Heart left ventricle (tissue), 16 donors: Measurements from ENCODE around the gene RNF123. TPM values are rescaled to one million over a fixed set of nuclear protein-coding genes. Genes with fewer than 3 reads are reported as not detected.
"Not testable (repeated sequence)": the region's sequence is repeated elsewhere in the genome, so short reads cannot be mapped to it uniquely, and the experiment has no call there.

Experiments used
- ATAC-seq, 4 donors: fragments of 200-7000 bp; cut with Tn5 transposase; one replicate each; pipeline ENCODE4 v1.9.1; 2020 to 2022; ENCODE audit warnings: moderate library complexity in 4 of 4, mild to moderate bottlenecking in 3 of 4, moderate number of reproducible peaks in 1 of 4
- DNase-seq, 5 donors: peaks; one replicate each; pipeline ENCODE4 v3.0.0-alpha.2; 2020
- H3K27ac ChIP-seq, 12 donors: fragments of 200-600 bp; sonication (generic) in 4 of 12; one replicate each; pipeline versions ENCODE4 v1.5.0 to v1.8.0; 2016 to 2022; ENCODE audit warnings: mild to moderate bottlenecking in 2 of 12
- H3K27me3 ChIP-seq, 9 donors: fragments of 200-600 bp; sonication (generic) in 2 of 9; one replicate each; pipeline versions ENCODE4 v1.5.1 to v1.8.0; 2016 to 2022; ENCODE audit warnings: mild to moderate bottlenecking in 3 of 9
- H3K36me3 ChIP-seq, 9 donors: fragments of 200-600 bp; sonication (generic) in 2 of 9; one replicate each; pipeline versions ENCODE4 v1.5.0 to v1.8.0; 2018 to 2022; ENCODE audit warnings: mild to moderate bottlenecking in 2 of 9
- H3K4me1 ChIP-seq, 12 donors: fragments of 200-600 bp; sonication (generic) in 4 of 12; one replicate each; pipeline versions ENCODE4 v1.5.0 to v1.8.0; 2016 to 2022; ENCODE audit warnings: mild to moderate bottlenecking in 3 of 12
- H3K4me3 ChIP-seq, 12 donors: fragments of 200-600 bp; sonication (generic) in 4 of 12; one replicate each; pipeline versions ENCODE4 v1.5.0 to v1.8.0; 2017 to 2022; ENCODE audit warnings: mild to moderate bottlenecking in 9 of 12, moderate library complexity in 4 of 12
- H3K9me3 ChIP-seq, 12 donors: fragments of 200-600 bp; sonication (generic) in 4 of 12; one replicate each; pipeline versions ENCODE4 v1.5.0 to v1.8.0; 2016 to 2022; ENCODE audit warnings: mild to moderate bottlenecking in 1 of 12
- CTCF ChIP-seq, 12 donors: fragments of 200-600 bp; sonication (generic) in 4 of 12; IDR thresholded peaks; one replicate each; pipeline versions ENCODE4 v1.5.0 to v1.8.0; 2018 to 2022; ENCODE audit warnings: antibody characterized with exemption in 12 of 12, mild to moderate bottlenecking in 5 of 12
- POLR2A ChIP-seq, 2 donors: fragments of 450-650 bp; IDR thresholded peaks; one replicate each; pipeline ENCODE4 v1.6.1; 2017; ENCODE audit warnings: antibody characterized with exemption in 2 of 2, mild to moderate bottlenecking in 2 of 2, moderate library complexity in 2 of 2
- whole genome bisulfite sequencing, 4 donors: extraction: QIAGEN DNeasy Blood & Tissue Kit in 2 of 4; methylation state at CpG; one replicate each; pipeline versions ENCODE4 v1.1.5 to v1.1.7; 2013 to 2018; 5-methylcytosine and 5-hydroxymethylcytosine counted together
- intact Hi-C, 10 donors: fragments of 100-400 bp; cut with DNase I; formaldehyde crosslinking; loops; one replicate each; pipeline versions ENCODE4 v1.11.1 to v1.14.2; 2022
- polyA plus RNA-seq, 2 donors: library from polyadenylated mRNA; stranded (reverse); fragments of 200-250 nt; gene quantifications; one replicate each; pipeline ENCODE4 v1.2.3, GENCODE V29; 2013
- total RNA-seq, 9 donors: library from RNA; depleted of rRNA in 2 of 9; stranded (reverse); fragments of >200 nt in 2 of 9; fragmentation: NEBNext Ultra II Directional in 3 of 9; extraction: Animal tissue kit (Norgen Biotek cat#: 25700) in 3 of 9; gene quantifications; one replicate each; pipeline versions ENCODE4 v1.1.0 to v1.2.4, GENCODE V29; 2016 to 2023
- donor health status: ischemic (EF 13 %, LVEDD 7.1; RV severe dilation, severe dysfunction).
- donor health status: healthy with polysubstance abuse.
- donor health status: DM: no; HTN: yes; CAD: no.
- donor health status: DM: no; HTN: no; CAD: no.
- donor health status: ischemic (EF 25% LVEDD 6.9; RV normal size, moderate dysfunction).
- donor health status: ischemic (EF 25% LVEDD 5.7; RV mildly dilated, moderate dysfunction).
- donor health status: healthy.
- donor health status: DM: yes; HTN: yes; CAD: no.
- donor health status: ischemic (EF 35%, LVEDD 5.7; RV mildly dilated, moderate dysfunction).
- donor health status: nonischemic (EF 11% LVEDD 7.7; RV severe dilation, severe dysfunction).
- donor health status: DM: yes; HTN: yes; CAD: no.
- donor health status: PGD.
- donor health status: ischemic (EF 29% LVEDD 5.4; RV normal size, mild dysfunction).
- donor health status: nonischemic (EF 23%, LVEDD 6.1; RV moderate dilation, normal function).

The RNF123 gene
- total and polyA plus RNA-seq, 11 donors = 27.7 to 61.4 (median 46.0) TPM

DNA sequence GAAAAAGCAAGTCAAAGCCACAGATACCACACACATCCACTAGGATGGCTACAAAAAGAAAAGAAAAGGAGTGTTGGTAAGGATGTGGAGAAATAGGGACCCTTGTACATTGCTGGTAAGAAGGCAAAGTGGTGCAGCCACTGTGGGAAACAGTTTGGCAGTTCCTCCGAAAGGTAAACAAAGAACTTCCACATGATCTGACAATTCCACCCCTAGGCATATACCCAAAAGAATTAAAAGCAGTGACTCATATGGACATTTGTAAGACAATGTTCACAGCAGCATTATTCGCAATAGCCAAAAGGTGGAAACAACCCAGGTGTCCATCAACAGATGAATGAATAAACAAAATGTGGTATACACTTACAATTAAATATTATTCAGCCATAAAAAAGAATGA, 56.6 kb downstream of the RNF123 start:
- peaks cover 0 to 72% (median 54%) of the 10 kb centered on the region in 9 donors for H3K36me3 ChIP-seq
- no peak for TF ChIP-seq CTCF (IDR thresholded peaks at IDR 0.05)
- no peak for TF ChIP-seq POLR2A (IDR thresholded peaks at IDR 0.05)
- intact Hi-C loops = no loop called here
- H3K4me3 ChIP-seq = no peak overlapping the region
- no peaks in the 10 kb centered on the region for H3K9me3 ChIP-seq
- no peaks in the 10 kb centered on the region for H3K27me3 ChIP-seq
- DNase-seq = no peak
- 85 to 96% (median 93%) methylated on average over 2 of the region's 2 CpGs for WGBS, 4 donors
- no peak overlapping the region for H3K27ac ChIP-seq
- no peak for ATAC-seq
- peaks cover 0 to 14% (median 0%) of the 10 kb centered on the region in 12 donors for H3K4me1 ChIP-seq

- DNase-seq (no peak), ATAC-seq (no peak)
- WGBS, 4 donors = 89 to 93% (median 91%) methylated on average over 13 of the region's 13 CpGs
- Histone ChIP-seq H3K4me1 (peaks cover 0 to 14% (median 0%) of the 10 kb centered on the region in 12 donors), H3K27me3 (no peaks in the 10 kb centered on the region), H3K36me3 (peaks cover 0 to 54% (median 39%) of the 10 kb centered on the region in 9 donors), H3K27ac (no peak overlapping the region), H3K4me3 (no peak overlapping the region), H3K9me3 (no peaks in the 10 kb centered on the region)
- intact Hi-C loops = no loop called here
- TF ChIP-seq POLR2A (IDR thresholded peaks at IDR 0.05) (no peak), CTCF (IDR thresholded peaks at IDR 0.05) (no peak)
Observed at GRCh38 chr3:49747792-49748480, 58.6 kb downstream of the RNF123 start.

GRCh38 chr3:49748874-49749273, 59.5 kb downstream of the RNF123 start:
- H3K9me3 ChIP-seq, H3K27me3 ChIP-seq, DNase-seq, H3K27ac ChIP-seq, intact Hi-C loops, H3K4me3 ChIP-seq, ATAC-seq: not testable (repeated sequence)
- 87 to 92% (median 88%) methylated on average over 5 of the region's 5 CpGs for WGBS, 4 donors
- peaks cover 0 to 23% (median 3%) of the 10 kb centered on the region in 12 donors for H3K4me1 ChIP-seq
- peaks cover 0 to 46% (median 38%) of the 10 kb centered on the region in 9 donors for H3K36me3 ChIP-seq

DNA sequence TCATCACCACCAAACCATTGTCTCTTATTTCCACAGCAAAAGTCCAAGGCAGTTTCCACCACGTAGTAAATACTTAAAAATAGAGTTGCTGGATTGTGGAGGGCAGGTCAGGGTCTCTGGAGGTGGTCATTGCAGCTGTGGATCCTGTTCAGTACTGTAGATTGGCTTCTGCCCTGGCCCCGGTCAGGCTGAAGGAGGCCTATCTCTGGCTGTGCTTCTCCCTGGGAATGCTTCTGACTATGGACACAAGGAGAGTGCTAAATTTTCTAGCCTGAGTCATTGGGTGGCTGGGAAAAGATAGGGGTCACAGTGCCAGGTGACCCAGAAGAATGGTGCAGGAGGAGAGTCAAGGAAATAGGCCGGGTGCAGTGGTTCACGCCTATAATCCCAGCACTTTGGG, 60.7 kb downstream of the RNF123 start:
- ATAC-seq (peak in 2 of 4 donors; percentile 39 to 56), DNase-seq (no peak)
- Histone ChIP-seq H3K4me3 (no peak overlapping the region), H3K27ac (no peak overlapping the region), H3K4me1 (peaks cover 0 to 34% (median 6%) of the 10 kb centered on the region in 12 donors), H3K27me3 (no peaks in the 10 kb centered on the region), H3K36me3 (peaks cover 0 to 40% (median 33%) of the 10 kb centered on the region in 9 donors), H3K9me3 (no peaks in the 10 kb centered on the region)
- WGBS, 4 donors = 78 to 89% (median 83%) methylated on average over 4 of the region's 4 CpGs
- intact Hi-C loops = no loop called here
- no peak for TF ChIP-seq POLR2A (IDR thresholded peaks at IDR 0.05)

GRCh38 chr3:49751501-49751900, 62.1 kb downstream of the RNF123 start:
- H3K27me3 ChIP-seq = no peaks in the 10 kb centered on the region
- WGBS, 4 donors = 93 to 96% (median 94%) methylated on average over 4 of the region's 4 CpGs
- H3K9me3 ChIP-seq = no peaks in the 10 kb centered on the region
- DNase-seq = no peak
- H3K27ac ChIP-seq = no peak overlapping the region
- H3K4me3 ChIP-seq = no peak overlapping the region
- no peak for TF ChIP-seq POLR2A (IDR thresholded peaks at IDR 0.05)
- no peak for TF ChIP-seq CTCF (IDR thresholded peaks at IDR 0.05)
- H3K36me3 ChIP-seq = peaks cover 0 to 28% (median 19%) of the 10 kb centered on the region in 9 donors
- peaks cover 0 to 38% (median 6%) of the 10 kb centered on the region in 12 donors for H3K4me1 ChIP-seq
- ATAC-seq = no peak
- intact Hi-C loops = no loop called here
